ENCODE results near the gene ELP1.
A peak's percentile ranks its signal among the peaks of the same experiment; 100 is the strongest.
"Not testable (repeated sequence)": the region's sequence is repeated elsewhere in the genome, so short reads cannot be mapped to it uniquely, and the experiment has no call there.

The ELP1 gene

GRCh38 chr9:108904161-108904560 is 29.8 kb downstream of the ELP1 start:
- Mint-ChIP-seq H3K36me3 (peaks cover 94% of the 10 kb centered on the region), H3K4me1 (peaks cover 6% of the 10 kb centered on the region), H3K4me3 (no peak overlapping the region), H3K27ac (no peak overlapping the region), H3K9me3 (no peaks in the 10 kb centered on the region)
- DNase-seq (ENCODE audit: low spot score in 2 of 2) (no peak), ATAC-seq (no peak)

GRCh38 chr9:108903420-108904103 is 30.4 kb downstream of the ELP1 start:
- Mint-ChIP-seq H3K27ac (no peak overlapping the region), H3K4me1 (peaks cover 6% of the 10 kb centered on the region), H3K9me3 (no peaks in the 10 kb centered on the region), H3K36me3 (peaks cover 95% of the 10 kb centered on the region), H3K4me3 (no peak overlapping the region)
- ATAC-seq: no peak
- DNase-seq (ENCODE audit: low spot score in 2 of 2): no peak

- Mint-ChIP-seq H3K4me1 (peaks cover 10% of the 10 kb centered on the region), H3K4me3 (no peak overlapping the region), H3K36me3 (peaks cover 95% of the 10 kb centered on the region), H3K27ac (no peak overlapping the region), H3K9me3 (no peaks in the 10 kb centered on the region)
- no peak for ATAC-seq
- DNase-seq (ENCODE audit: low spot score in 2 of 2): no peak
Observed at GRCh38 chr9:108900176-108900575, 33.7 kb downstream of the ELP1 start.

DNA sequence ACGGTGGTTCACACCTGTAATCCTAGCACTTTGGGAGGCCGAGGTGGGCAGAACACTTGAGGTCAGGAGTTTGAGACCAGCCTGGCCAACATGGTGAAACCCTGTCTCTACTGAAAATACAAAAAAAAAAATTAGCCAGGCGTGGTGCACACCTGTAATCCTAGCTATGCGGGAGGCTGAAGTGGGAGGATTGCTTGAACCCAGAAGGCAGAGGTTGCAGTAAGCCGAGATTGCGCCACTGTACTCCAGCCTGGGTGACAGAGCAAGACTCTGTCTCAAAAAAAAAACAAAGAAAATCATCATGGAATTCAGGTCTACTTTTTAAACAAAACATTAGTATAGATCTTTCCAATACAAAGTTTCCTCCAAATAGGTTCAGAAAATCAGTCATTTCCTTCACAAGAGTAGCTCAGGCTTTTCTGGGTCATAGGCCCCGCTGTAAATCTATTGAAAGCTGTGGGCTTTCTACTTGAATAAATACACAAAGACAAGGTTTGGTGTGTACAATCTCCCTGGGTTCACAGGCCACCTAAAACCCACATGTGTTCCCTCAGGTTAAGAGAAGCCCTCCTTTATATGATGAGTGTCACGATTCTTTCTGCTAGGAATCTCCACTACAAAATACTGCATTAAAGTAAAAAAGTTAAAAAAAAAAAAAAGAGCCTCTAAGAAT is 34.8 kb downstream of the ELP1 start:
- not testable (repeated sequence) for H3K4me3 Mint-ChIP-seq; H3K9me3 Mint-ChIP-seq; ATAC-seq; H3K27ac Mint-ChIP-seq; DNase-seq (ENCODE audit: low spot score in 2 of 2)
- H3K36me3 Mint-ChIP-seq: peaks cover 99% of the 10 kb centered on the region
- H3K4me1 Mint-ChIP-seq: peaks cover 13% of the 10 kb centered on the region

- no peak for ATAC-seq
- H3K4me3 Mint-ChIP-seq: no peak overlapping the region
- H3K9me3 Mint-ChIP-seq: no peaks in the 10 kb centered on the region
- DNase-seq (ENCODE audit: low spot score in 2 of 2): no peak
- H3K27ac Mint-ChIP-seq: no peak overlapping the region
- H3K4me1 Mint-ChIP-seq: peaks cover 7% of the 10 kb centered on the region
- H3K36me3 Mint-ChIP-seq: peaks cover 99% of the 10 kb centered on the region
Observed at GRCh38 chr9:108897324-108898096, 36.4 kb downstream of the ELP1 start.

DNA sequence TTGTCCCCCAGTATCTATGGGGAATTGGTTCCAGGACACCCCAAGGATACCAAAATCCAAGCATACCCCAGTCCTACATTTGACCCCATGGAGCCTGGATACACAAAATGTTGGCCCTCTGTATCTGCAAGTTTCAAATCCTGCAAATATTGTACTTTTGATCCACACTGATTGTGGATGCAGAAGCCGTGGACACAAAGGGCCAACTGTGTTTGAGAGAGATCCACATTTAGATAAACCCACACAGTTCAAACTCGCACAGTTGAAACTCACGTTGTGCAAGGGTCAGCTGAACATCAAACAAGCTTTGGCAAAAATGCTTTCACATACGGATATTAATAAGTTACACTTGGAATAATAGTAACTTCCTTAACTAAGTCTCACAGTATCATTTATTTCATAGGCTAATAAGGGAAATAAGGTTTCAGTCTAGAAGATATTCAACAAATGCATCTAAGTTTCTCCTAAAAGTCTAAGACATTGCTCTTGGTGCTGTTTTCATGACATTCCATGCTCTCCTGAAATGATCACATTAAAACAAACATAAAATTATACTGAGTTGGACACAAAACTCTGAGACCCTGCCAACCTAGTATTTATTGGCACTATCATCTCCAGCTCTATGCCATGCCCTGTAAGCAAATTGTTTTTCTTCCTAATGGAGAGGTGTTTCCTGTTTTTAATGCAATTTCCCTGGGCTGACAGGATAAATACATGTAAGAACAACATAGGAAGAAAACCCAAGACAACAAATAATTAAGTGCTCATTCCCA is 39.5 kb downstream of the ELP1 start:
- no peak for ATAC-seq
- Mint-ChIP-seq H3K4me3 (no peak overlapping the region), H3K36me3 (peaks cover 98% of the 10 kb centered on the region), H3K27ac (no peak overlapping the region), H3K9me3 (no peaks in the 10 kb centered on the region), H3K4me1 (peaks cover 7% of the 10 kb centered on the region)
- no peak for DNase-seq (ENCODE audit: low spot score in 2 of 2)

- no peak overlapping the region for H3K4me3 Mint-ChIP-seq
- H3K36me3 Mint-ChIP-seq: peaks cover 91% of the 10 kb centered on the region
- H3K9me3 Mint-ChIP-seq: no peaks in the 10 kb centered on the region
Observed at GRCh38 chr9:108889649-108890067, 44.3 kb downstream of the ELP1 start.

DNA sequence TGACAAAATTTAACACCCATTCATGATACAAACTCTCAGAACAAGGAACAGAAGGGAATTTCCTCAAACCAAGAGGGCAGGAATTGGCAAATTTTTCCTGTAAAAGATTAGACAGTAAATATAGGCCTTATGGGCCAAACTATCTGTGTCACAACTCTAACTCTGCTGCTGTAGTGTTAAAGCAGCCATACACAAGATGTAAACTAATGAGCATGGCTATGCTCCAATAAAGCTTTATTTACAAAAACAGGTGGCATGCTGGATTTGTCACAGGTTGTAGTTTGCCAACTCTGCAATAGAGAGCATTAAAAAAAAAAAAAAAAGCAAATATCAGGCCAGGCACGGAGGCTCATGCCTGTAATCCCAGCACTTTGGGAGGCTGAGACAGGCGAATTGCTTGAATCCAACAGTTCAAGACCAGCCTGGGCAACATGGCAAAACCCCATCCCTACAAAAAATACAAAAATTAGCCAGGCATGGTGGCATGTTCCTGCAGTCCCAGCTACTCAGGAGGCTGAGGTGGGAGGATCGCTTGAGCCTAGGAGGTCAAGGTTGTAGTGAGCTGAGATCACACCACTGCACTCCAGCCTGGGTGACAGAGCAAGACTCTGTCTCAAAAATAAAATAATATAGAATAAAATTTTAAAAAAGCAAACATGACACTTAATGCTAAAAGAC is 47.2 kb downstream of the ELP1 start:
- not testable (repeated sequence) for DNase-seq (ENCODE audit: low spot score in 2 of 2); H3K9me3 Mint-ChIP-seq; ATAC-seq; H3K4me3 Mint-ChIP-seq
- Mint-ChIP-seq H3K27ac (peak overlapping the region; percentile 88), H3K4me1 (peaks cover 15% of the 10 kb centered on the region), H3K36me3 (peaks cover 92% of the 10 kb centered on the region)

More at GRCh38 chr9:108889649-108890067, 44.3 kb downstream of the ELP1 start:
- Mint-ChIP-seq H3K27ac (no peak overlapping the region), H3K4me1 (peaks cover 15% of the 10 kb centered on the region)
- no peak for DNase-seq (ENCODE audit: low spot score in 2 of 2)
- no peak for ATAC-seq

- peaks cover 15% of the 10 kb centered on the region for H3K4me1 Mint-ChIP-seq
- no peaks in the 10 kb centered on the region for H3K9me3 Mint-ChIP-seq
- H3K36me3 Mint-ChIP-seq: peaks cover 92% of the 10 kb centered on the region
- peak; percentile 15 to 57 for DNase-seq (ENCODE audit: low spot score in 2 of 2)
- peak; percentile 99 for ATAC-seq
- peak overlapping the region; percentile 88 for H3K27ac Mint-ChIP-seq
- no peak overlapping the region for H3K4me3 Mint-ChIP-seq
Observed at GRCh38 chr9:108885643-108886348, 48.1 kb downstream of the ELP1 start.

- ATAC-seq (no peak), DNase-seq (ENCODE audit: low spot score in 2 of 2) (no peak)
- peaks cover 15% of the 10 kb centered on the region for H3K4me1 Mint-ChIP-seq
- no peak overlapping the region for H3K4me3 Mint-ChIP-seq
- H3K9me3 Mint-ChIP-seq: no peaks in the 10 kb centered on the region
- H3K27ac Mint-ChIP-seq: peak overlapping the region; percentile 88
- H3K36me3 Mint-ChIP-seq: peaks cover 92% of the 10 kb centered on the region
Observed at GRCh38 chr9:108884701-108885100, 49.2 kb downstream of the ELP1 start.

- peaks cover 15% of the 10 kb centered on the region for H3K4me1 Mint-ChIP-seq
- no peak for DNase-seq (ENCODE audit: low spot score in 2 of 2)
- peaks cover 92% of the 10 kb centered on the region for H3K36me3 Mint-ChIP-seq
- ATAC-seq: no peak
- no peak overlapping the region for H3K4me3 Mint-ChIP-seq
- H3K27ac Mint-ChIP-seq: no peak overlapping the region
- H3K9me3 Mint-ChIP-seq: no peaks in the 10 kb centered on the region
Observed at GRCh38 chr9:108883085-108883484, 50.8 kb downstream of the ELP1 start.

DNA sequence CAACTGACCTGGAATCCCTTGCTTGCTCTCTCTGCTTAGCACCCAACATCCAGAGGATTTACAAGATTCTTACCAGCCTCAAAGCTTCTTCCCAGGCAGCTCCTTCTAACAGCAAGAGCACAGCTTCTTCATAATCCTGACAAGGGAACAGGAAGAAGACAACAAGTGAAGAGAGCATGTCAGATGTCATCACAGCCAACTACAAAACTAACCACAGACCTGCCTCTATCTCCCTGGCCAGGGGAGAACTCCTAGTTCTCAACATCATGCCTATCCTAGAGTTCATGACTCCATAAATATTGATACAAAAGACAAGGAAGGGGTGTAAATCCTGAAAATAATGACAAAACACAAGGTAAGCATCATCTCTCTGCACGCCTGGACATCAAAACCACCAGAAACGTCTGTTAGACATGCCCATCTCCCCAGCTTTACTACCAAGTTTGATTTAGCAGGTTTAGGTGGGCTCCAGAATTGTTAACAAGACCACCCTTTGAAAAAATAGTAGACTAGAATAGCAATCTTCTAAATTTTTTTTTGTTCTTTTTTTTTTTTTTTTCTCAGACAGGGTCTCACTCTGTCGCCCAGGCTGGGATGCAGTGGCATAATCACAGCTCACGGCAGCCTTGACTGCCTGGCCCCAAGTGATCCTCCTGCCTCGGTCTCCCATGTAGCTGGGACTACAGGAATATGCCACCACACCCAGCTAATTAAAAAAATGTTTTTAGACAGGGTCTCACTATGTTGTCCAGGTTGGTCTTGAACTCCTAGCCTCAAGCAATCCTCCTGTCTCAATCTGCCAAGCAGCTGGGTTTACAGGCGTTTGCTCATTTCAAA is 51.7 kb downstream of the ELP1 start:
- peak overlapping the region; percentile 27 for H3K27ac Mint-ChIP-seq
- H3K4me1 Mint-ChIP-seq: peaks cover 15% of the 10 kb centered on the region

DNA sequence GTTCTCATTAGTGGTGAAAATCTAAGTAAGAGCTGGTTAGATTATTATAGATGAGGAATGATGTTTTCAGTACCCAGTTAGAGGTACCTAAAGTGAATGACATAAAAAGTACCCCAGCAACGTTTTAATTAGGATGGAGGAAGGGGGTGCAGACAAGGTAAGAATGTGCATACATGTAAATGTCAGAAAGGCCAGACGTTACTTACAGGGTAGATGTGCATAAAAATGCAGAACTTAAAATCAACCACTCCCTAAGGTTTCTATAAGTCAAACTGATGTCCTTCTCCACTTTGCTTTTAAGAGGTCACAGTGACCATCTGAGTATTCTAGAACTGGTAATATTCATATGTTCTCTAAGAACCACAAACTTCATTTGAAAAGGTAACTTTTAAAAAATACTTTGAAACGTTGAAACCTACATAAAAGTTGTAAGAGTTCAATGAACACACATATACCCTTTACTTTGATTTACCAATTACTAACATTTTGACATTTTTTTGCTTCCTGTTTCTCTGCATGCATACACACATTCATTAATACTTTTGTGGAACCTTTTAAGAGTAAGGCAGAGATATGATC is 53.1 kb downstream of the ELP1 start:
- Mint-ChIP-seq H3K36me3 (peaks cover 99% of the 10 kb centered on the region), H3K27ac (no peak overlapping the region), H3K9me3 (no peaks in the 10 kb centered on the region), H3K4me3 (no peak overlapping the region), H3K4me1 (peaks cover 8% of the 10 kb centered on the region)
- DNase-seq (ENCODE audit: low spot score in 2 of 2) (no peak), ATAC-seq (no peak)

More for the DNA sequence above, 51.7 kb downstream of the ELP1 start:
- no peak overlapping the region for H3K4me3 Mint-ChIP-seq
- peaks cover 95% of the 10 kb centered on the region for H3K36me3 Mint-ChIP-seq
- H3K9me3 Mint-ChIP-seq: no peaks in the 10 kb centered on the region
- ATAC-seq (no peak), DNase-seq (ENCODE audit: low spot score in 2 of 2) (no peak)
